GM10847 (cell line): Measurements from ENCODE around the gene TMEM120A.

Source experiments
- POLR2A ChIP-seq: IDR thresholded peaks from 2 replicates; pipeline ENCODE4 v1.6.1; 2011; ENCODE audit not compliant: insufficient read length; ENCODE audit errors: extremely low read depth

The TMEM120A gene

DNA sequence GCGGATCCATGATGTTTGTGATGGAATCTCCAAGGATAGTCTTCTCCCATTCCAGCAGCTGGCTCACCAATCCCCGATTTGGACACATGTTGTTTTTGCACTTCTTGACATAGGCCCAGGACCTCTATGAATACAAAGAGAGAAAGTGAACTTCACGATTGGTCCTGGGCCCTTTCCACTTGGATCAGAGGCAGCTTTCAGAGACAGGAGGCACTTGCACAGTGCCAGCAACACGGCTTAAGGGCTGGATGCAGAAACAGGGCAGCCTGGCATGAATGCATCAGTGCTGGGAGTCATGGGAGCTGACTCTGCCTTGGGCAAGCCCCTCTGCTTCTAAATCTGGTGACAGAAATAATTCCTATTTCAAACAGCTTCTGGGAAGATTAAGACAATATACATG lies 2.1 kb upstream of the TMEM120A start:
- TF ChIP-seq POLR2A, result no peak

DNA sequence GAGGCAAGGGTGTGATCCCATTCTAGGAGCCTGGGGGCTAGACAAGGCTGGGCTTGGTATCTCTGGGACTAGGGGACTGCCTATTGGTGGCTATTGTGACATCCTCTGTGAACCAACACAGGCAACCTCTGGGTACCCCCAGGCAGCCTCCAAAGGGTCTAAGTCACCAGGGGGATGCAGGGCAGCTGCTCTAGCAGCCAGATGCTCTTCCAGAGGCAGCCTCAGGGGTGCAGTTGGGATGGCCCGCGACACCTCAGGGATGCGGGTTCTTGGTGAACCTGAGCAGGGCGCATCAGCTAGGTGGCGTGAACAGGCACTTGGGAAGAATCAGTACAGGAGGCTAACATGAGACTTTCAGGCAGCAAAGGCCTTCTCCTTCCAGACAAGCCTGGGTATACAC lies 1.6 kb upstream of the TMEM120A start:
- TF ChIP-seq POLR2A, result no peak

DNA sequence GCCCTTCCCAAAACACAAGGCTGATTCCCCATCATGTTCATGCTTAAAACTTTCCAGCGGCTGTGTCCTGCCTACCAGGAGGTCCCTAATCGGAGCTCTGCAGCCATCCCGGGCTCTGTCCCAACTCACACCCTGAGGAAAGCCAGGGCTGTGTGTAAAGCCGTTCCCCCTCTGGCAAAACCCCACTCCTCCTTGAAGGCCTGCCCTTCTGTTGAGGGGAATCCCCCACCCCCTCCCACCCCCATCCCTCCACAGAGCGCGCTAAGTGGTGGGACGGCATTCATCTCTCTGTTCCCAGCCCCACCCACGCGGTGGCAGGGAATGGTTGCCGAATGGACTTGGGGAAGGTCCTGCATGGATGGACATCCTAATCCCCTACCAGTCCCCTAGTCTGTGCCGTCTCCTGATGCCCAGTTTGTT lies 667 bp upstream of the TMEM120A start:
- TF ChIP-seq POLR2A, result no peak

DNA sequence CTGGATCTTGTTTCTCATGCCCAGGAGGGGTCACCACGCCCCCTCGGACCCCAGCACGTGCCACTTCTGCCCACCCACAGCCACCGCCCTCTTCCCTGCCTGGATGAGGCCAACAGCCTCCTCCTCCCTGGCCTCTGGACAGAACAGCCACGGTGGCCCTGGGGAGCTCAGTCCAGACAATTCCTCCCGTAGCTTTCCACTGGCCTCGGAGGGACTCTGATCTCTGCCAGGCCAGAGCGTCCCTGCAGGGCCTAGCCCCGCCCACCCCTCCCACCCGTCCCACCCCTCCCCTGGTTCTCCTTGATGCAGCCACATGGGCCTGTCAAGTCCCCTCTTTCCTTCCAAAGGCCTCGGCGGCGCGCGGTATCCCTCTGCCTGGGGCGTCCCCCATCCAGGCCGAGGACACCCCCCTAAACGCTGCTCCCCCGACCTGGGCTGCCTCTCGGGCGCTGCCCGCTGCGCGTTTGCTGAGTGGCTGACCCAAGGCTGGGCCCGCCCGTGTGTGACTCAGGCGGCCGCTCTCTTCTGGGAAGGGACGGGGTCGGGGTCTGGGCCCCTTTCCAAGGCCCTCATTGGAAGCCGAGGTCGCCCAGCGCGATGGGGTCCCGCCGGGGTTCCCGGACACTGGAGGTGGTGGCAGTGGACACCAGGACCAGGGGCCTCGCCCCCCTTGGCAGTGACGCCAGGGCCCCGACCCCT lies 557 bp downstream of the TMEM120A start:
- TF ChIP-seq POLR2A, result no peak

DNA sequence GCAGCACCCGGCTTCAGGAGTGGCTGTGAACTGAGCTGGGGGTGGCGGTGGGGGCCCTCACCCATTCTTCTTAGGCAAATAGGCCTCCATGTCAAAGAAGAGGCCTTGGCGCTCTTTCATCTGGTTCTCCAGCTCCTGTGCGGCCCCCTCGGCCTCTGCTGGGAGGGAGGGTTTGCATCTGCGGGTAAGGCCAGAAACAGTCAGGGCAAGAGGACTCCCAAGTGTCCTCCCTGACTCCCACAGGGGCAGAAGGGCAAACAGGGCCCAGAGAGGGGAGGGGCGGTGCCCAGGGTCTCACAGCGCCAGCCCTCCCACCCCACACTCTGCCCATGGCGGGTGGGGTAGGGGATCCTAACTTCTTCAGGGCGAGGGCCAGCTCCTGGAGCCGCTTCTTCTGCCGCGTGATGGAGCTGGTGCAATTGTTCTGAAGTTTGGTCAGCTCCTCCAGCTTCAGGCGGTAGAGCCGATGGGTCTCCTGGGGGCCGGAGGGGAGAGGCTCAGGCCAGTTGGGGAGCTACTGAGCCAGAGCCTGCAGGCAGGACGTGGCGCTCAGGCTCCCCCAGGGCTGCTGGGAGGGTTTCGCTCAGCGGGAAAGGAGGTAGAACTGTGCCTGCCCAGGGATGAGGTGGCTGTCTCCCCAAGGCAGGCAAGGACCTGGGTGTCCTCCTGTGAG lies 2.2 kb downstream of the TMEM120A start:
- TF ChIP-seq POLR2A, result no peak

DNA sequence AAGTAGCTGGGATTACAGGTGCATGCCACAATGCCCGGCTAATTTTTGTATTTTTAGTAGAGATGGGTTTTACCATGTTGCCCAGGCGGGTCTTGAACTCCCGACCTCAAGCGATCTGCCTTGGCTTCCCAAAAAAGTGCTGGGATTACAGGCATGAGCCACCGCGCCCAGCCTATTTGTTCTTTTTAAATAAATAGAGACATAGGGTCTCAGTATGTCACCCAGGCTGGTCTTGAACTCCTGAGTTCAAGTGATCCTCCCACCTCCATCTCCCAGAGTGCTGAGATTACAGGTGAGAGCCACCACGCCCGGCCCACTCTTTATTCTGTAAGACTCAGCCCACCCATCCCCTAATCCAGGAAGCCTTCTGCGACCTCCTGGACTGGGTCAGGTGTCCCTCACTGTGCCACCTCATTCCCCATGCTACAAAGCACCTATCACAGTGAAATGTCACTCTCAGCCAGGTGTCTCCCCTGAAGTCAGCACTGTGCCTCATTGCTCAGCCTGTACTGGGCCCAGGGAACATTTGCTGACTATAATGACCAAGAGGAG lies 2.8 kb downstream of the TMEM120A start:
- no peak for TF ChIP-seq POLR2A

DNA sequence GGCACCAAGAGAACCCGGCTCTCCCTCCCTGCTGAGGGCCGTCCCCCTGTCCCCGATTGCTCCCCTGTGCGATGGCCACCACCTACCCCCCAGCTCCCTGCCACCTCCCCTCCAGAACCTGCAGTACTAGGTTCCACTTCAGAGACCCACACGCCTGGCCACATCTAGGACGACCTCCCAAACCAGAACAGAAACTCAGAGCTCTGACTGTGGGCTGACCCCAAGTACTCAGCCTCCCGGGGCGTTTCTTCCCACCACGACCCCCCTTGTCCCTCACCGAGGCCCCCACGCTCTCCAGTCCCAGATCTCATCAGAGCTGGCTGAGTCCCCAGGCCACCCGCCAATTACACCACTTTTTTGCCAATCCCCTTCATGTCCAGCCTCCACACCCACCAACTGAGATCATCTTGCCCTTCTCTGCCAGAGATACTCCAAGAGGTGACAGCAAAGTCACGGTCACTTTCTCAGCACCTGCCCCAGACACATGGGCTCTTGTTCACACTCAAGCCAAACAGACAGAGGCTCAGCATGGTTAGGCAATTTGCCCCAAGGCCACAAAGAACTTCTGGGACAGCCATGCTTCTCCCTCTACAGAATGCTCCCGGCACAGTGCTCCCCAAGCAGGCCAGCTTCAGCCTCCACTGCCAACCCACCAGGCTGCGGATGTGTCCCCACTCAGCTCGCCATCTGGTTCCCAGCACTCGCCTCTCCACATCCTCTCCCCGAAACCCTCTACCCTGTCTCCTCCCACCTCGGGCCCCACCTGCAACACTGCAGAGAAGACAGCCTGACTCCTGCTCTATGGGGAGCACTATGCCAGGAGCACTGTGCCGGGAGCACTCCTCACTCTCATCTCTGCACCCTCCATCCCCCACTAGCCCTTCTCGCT lies 4.7 kb downstream of the TMEM120A start:
- no peak for TF ChIP-seq POLR2A

DNA sequence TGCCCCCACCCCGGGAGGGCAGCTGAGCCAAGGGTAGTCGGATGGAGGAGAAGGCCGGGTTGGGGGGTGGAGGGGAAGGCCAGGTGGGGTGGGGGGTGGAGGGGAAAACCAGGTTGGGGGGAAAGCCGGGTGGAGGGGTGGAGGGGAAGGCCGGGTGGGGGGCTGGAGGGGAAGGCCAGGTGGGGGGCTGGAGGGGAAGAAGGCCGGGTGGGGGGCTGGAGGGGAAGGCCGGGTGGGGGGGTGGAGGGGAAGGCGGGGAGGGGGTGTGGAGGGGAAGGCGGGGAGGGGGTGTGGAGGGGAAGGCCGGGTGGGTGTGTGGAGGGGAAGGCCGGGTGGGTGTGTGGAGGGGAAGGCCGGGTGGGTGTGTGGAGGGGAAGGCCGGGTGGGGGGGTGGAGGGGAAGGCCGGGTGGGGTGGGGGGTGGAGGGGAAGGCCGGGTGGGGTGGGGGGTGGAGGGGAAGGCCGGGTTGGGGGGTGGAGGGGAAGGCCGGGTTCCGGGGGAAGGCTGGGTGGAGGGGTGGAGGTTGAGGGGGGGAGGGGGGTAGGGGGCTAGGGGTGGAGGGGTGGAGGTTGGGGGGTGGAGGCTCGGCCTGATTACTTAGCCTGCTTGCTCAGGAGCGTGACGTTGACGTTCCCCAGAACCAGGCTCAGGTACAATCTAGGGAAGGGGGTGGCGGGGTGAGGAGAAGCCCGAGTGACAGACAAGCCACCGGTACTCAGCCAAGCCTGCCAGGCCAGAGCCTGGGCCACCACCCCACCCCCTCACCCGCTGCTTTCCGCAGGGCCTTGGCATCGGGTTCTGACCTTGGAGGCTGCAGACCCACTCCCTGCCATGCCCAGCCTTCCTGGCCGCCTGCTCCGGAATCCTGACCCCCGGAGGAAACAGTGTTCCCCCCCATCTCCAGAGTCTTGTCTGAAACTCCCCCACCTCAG lies 5.6 kb downstream of the TMEM120A start:
- TF ChIP-seq POLR2A, result no peak

DNA sequence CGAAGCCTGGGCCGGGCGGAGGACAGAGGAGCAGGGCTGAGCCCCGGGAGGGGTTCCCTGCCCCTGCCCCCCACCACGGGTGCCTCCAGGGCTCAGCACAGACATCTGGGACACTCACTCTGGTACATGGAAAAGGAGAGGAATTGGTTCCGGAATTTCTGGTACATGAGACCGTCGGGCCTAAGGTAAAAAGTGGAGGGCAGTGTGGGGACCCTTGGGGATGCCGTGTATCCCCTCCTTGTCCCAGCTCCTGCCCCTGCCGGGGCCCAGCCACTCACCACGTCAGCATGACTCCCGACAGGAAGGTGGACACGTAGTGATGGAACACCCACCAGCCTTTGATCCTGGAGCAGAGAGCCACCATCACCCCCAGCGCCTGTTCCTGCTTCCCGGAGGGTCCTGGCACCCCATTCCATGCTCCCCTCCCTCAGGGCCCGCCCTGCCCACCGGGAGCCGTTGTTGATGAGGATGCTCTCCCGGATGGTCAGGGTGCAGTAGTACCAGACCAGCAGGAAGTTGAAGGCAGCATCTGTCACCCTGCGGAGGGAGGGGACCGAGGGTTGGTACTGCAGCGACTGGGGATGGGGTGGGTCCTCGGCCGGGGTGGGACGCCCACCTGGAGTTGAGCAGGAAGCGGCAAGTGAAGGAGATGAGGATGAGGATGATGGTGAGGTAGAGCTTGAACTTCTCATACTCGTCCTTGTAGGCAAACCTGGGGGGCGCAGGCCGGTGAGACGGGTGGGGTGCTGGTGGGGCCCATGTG lies 6.4 kb downstream of the TMEM120A start:
- TF ChIP-seq POLR2A, result no peak

DNA sequence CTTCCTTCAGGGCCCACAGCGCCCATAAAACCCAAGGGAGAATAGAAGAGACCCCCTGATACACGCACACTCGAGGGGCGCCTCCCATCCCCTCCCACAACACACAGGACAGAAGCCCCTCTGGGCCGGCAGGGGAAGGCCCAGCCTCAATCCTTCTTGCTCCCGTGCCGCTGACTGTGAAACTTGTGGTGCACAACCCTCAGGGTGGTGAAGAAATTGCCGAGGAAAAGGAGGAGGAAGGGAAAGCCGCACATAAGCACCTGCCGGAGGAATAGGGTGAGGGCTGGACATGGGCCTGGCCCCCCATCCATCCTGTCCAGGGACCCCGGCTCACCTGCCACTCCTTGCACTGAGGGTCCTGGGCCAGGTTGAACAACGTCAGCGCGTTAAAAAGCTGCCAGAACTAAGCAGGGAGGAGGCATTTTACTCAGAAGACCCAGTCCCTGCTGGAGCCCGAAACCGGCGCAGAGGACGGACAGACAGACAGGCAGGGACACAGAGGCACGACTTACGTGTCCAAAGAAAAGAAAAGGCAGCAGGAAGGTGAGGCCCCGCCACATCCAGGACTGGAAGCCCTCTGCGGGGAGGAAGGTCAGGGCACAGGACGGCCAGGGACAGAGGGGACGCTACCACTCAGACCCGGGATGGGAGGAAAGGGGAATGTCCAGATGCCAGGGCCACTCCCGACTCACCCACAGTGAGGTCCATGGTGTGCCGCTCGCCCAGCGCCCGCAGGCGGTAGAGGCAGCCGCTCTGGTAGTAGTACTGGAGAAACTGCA lies 7.2 kb downstream of the TMEM120A start:
- no peak for TF ChIP-seq POLR2A

DNA sequence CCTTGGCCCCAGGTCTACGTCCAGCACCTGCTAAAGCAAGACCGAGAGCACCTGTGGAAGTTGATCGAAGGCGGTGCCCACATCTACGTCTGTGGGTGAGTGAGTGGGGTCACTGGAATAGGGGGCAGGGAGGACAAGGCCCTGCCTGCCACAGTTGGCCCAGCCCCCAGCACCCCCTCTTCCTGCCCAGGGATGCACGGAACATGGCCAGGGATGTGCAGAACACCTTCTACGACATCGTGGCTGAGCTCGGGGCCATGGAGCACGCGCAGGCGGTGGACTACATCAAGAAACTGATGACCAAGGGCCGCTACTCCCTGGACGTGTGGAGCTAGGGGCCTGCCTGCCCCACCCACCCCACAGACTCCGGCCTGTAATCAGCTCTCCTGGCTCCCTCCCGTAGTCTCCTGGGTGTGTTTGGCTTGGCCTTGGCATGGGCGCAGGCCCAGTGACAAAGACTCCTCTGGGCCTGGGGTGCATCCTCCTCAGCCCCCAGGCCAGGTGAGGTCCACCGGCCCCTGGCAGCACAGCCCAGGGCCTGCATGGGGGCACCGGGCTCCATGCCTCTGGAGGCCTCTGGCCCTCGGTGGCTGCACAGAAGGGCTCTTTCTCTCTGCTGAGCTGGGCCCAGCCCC lies 8.1 kb downstream of the TMEM120A start:
- TF ChIP-seq POLR2A, result no peak

DNA sequence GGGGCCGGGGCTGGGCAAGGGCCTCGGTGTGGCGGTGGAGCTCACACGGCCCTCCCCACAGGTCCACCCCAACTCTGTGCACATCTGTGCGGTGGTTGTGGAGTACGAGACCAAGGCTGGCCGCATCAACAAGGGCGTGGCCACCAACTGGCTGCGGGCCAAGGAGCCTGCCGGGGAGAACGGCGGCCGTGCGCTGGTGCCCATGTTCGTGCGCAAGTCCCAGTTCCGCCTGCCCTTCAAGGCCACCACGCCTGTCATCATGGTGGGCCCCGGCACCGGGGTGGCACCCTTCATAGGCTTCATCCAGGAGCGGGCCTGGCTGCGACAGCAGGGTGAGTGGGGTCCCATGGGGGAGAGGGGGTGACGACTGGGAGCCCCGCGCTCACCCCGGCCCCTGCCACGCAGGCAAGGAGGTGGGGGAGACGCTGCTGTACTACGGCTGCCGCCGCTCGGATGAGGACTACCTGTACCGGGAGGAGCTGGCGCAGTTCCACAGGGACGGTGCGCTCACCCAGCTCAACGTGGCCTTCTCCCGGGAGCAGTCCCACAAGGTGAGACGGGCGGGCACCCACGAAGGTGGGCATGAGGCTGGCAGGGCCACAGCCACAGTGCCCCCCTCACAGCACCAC lies 8.8 kb downstream of the TMEM120A start:
- no peak for TF ChIP-seq POLR2A

DNA sequence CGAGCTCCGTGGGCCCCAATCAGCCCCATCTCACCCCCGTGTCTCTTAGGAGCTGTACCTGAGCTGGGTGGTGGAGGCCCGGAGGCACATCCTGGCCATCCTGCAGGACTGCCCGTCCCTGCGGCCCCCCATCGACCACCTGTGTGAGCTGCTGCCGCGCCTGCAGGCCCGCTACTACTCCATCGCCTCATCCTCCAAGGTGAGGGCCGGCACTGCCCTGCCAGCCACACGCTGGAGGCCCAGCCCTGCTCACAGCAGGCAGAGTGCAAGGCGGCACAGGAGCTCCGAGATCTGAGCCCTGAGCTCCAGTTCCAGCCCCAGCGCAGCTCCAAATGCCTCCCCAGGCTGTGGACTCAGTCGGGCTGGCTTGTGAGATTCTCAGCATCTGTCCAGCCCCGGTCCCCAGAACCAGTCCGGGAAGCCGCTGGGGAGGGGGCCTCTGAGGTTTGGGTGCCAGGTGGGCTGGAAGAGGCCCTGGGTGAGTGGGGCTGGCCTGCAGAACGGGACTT lies 9.3 kb downstream of the TMEM120A start:
- no peak for TF ChIP-seq POLR2A
